GM21367 (cell line): ENCODE measurements around the gene DDX47.
A peak's percentile ranks its signal among the peaks of the same experiment; 100 is the strongest.

ENCODE experiments used
- ATAC-seq: cut with Tn5 transposase; IDR thresholded peaks from one replicate; pipeline ENCODE4 v1.9.1; 2021; ENCODE audit not compliant: unreplicated experiment

The DDX47 gene

DNA sequence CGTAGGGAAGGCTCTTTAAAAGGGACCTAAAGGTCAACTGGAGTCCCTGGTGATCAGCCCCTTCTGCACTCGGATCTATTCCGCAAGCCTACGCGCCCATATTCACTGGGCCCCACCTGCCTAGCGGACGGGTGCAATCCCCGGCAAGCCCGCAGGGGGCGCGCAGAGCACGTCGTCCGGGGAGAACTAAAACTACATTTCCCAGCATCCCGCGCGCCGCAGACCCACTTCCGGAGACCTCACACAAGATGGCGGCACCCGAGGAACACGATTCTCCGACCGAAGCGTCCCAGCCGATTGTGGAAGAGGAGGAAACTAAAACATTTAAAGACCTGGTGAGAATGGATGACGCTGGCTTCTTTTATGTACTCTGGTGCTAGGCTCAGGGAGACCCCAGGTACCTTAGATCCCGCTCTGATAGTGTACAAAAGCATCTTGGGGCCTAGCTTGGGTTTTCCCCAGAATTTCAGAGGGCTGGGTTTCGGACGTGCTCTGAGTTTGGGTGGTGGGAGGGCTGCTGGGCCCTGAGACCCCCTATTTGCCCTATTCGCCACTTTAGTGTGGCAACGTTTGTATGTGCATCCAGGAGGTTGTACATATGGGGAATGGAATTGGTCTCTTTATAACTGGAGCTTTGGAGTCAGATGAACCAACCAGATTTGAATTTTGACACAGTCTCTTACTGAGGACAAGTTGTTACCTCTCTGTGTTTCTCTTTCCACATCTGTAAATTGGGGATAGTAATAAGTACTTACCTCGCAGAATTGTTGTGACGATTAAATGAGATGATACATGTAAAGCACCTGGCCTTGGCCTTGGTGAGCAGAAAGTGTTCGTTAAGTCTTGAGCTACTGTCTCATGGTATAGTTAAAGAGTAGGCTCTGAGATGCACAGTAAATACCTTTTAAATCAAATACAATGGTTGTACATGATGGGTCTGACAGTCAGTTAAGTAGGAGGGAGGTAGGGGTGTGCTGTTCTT is at the start of gene DDX47:
Gene DDX47 (plus strand): TSS at position 227 of the 982 bp plus-strand sequence. CDS start 22 bp downstream, at position 249.
- ATAC-seq, result peak; percentile 76

DNA sequence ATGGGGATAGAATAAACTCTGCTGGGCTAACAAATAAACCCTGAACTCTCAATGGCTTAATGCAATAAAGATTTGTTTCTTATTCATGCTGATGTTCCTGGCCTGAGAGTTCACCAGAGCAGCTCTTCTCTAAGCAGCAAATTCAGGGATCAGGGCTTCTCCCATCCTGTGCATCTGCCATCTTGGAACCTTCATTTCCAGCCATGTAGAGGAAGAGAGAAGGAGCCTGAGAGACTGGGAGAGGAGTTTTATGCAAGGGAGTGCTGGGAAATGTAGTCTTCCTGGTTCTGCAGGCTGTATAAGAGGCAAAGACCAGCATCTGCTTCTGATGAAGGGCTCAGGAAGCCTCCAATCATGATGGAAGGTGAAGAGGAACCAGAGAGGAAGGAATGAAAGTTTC is 48.3 kb upstream of the DDX47 start:
- no peak for ATAC-seq

GRCh38 chr12:12770262-12770661 is 42.9 kb upstream of the DDX47 start:
- ATAC-seq, result no peak

DNA sequence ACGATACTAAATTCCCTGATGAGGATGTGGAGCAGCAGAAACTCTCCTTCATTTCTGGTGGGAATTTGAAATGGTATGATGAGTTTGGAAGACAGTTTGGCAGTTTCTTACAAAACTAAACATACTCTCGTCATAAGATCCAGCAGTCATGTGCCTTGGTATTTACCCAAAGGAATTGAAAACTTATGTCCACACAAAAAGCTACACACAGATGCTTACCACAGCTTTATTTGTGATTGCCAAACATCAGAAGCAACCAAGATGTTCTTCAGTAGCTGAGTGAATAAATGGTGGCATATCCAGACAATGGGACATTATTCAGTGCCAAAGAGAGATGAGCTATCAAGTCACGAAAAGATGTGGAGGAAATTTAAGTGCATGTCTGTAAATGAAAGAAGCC is 38.4 kb upstream of the DDX47 start:
- ATAC-seq, result no peak

GRCh38 chr12:12776261-12776660 is 36.9 kb upstream of the DDX47 start:
- ATAC-seq, result no peak

DNA sequence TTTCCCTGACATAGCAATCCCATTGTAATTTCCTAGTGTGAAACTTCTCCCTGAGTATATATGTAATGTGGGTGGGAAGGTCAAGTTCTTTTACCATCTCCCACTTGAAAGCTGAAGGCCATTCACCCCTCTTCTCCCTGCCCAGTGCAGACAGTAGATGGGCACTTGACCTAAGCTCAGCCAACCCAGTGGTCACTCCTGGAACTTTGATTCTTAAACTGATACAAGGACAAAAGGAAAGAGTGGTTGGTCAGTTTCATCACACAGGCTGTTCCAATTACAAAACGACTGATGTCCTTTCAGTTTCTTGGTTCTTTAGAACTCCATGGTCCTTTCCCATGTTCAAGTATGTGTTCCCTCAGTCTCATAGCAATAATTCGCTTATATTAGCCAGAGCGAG is 36.1 kb upstream of the DDX47 start:
- no peak for ATAC-seq

DNA sequence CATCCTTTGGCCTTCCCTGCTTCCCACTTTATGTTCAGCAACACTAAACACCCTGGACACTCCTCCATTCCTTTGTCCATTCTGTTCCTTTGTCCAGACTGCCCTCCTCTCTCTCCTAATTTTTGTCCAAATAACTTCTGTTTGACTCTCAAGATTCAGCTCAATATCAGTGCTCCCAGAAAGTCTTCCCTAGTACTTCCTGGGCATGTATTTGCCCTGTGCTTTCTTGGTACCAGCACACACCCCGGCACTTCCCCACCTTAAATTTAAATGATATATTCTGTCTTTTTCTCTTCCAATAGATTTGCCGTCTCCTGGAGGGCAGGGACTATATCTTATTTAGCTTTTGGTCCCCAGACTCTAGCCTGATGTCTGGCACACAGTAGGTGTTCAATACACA is 34.1 kb upstream of the DDX47 start:
- ATAC-seq, result no peak

GRCh38 chr12:12779529-12779928 is 33.6 kb upstream of the DDX47 start:
- no peak for ATAC-seq

DNA sequence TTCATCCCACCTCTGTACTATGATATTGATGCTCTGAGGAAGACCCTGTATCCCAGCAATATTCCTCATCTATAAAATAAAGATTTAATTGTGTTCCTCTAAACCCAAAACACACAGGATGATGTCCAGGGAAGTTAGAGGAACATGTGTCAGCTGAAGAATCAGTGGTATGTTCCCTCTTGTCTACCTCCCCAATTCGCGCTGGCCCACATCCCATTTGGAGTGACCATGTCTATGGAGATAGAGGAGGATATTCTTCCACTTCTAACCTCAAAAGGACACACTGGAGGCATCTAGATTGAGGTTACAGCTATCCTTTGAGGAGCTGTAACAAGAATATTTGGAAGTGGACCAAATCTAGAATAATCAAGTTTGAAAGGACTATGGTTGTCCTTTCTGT is 29.0 kb upstream of the DDX47 start:
- no peak for ATAC-seq

DNA sequence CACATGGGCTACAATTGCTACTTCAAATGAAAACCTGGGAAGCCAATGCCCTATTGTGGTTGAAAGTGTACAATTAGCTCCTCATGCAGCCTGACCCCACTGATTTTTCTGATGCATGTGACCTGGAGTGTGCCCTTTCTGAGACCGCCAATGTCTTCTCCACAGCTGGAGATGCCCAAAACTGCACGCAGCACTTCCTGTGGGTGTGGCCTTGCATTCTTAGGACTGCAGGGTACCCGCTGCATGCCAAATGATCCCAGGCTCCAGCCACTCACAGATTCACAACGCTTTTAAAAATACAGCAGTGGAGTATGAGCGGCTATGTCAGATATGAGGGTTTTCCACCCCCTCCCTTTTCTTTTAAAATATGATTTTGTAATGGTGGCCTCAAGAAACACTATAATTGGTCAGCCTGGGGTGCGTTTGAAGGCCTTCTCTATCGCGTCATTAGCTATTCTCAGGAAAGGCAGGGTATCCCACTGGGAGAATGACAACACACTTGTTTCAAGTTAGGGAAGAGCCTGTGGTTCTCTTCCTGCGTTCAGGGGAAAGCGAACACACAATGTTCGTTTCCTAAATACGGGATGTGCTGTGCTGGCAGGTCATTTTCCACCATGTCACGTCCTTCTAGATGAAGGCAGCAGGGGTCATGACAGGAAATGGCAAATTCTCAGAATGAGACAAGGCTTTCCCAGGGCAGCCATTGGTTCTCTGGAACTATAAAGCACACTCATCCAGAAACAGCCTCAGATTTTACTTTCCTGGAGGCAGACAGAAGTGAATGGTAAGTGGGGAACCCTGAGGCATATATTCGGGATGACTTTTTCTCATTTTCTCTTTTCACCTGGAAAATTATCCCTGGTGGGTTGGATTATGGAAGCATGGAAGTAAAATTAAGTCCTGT is 28.0 kb upstream of the DDX47 start, which contains the start of gene APOLD1:
Gene APOLD1 (plus strand): TSS at position 749 of the 904 bp plus-strand sequence. CDS start 33 bp downstream, at position 782.
- no peak for ATAC-seq

GRCh38 chr12:12786351-12786705 is 26.8 kb upstream of the DDX47 start:
- peak; percentile 8 for ATAC-seq

GRCh38 chr12:12786706-12787601 is 26.2 kb upstream of the DDX47 start:
- ATAC-seq, result peak; percentile 75

DNA sequence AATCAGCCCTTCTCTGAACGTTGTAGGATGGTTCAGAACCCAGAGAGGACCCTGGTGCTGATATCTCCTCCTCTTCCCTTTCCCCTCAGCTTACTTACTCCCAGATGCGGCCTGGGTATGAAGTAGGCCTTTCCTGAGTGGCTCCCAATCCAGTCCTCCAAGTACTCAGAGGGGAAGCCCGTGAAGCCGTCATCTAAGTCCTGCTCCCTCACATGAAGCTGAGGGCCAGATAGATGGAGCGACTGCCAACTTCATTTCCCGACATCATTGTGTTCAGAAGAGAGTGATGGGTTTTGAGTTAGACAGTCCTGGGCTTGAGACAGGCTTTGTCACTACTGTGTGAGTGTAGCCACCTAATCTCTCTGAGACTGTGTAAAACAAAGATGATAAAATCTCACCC is 25.0 kb upstream of the DDX47 start:
- no peak for ATAC-seq

DNA sequence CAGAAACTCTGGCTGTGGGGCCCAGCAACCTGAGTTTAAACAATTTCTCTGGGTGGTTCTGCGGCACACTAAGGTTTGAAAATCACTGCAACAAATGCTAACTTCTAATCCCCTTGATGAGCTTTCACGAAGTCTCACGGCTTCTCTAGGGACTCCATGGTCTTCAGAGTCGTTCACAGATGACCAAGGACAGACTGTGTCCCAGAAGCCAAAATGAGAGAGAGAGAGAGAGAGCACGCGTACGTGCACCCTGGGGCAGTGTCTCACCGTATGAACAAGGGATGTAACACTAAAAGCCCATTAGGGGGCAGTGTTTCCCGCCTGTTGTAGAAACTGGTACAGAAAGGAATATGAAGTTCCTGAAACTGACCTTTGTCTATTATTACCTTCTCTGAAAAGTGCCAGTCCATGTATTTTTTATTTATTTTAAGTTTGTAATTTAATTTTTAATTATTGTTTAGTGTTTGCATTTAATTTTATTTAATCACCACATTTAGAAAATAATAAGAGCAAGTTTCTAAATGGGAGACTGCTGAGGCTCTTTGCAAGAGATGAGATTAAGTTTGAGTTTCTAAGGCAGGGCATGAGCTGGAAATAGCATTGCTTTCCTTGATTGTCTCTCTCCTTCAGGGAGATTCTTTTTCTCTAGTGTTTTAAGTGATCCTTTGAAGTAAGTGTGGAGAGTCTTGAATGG is 24.3 kb upstream of the DDX47 start:
- ATAC-seq, result peak; percentile 62

GRCh38 chr12:12790956-12791355 is 22.2 kb upstream of the DDX47 start:
- ATAC-seq, result no peak

DNA sequence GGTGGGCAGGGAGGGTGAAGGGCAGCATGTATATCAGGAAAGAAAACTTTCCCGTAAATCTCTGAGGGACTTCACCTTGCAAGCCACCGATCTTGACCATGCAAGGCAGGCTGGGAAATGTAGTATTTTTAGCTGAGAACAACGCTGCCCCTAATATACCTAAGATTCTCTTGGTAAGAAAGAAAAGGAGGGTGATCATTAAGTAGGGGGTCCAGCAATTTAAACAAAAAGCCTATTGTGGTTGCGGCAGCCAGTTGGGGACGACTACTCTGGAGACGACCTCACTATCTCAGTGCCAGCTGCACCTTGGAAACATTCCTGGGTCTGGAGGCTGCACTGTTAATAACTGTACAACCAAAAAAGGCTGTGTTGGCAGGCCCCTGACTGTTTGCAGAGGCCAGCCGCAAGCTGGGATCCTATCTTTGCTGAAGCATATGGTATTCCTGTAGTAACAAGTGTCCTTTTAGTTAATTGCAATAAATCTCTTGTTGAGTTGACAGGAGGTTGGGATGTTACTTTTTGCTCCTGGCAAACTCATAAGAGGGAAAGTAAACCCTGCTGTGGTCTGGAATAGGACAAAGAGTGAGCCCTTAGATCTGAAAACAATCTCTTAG is 21.3 kb upstream of the DDX47 start:
- no peak for ATAC-seq

GRCh38 chr12:12792421-12792820 is 20.7 kb upstream of the DDX47 start:
- no peak for ATAC-seq

- ATAC-seq, result no peak
Measured at GRCh38 chr12:12794686-12795085, 18.5 kb upstream of the DDX47 start.

GRCh38 chr12:12796171-12796570 is 17.0 kb upstream of the DDX47 start:
- ATAC-seq, result no peak
